Colonic mucosa (tissue), 4 donors: Measurements from ENCODE around the gene GNAQ. TPM values are rescaled to one million over a fixed set of nuclear protein-coding genes. Genes with fewer than 3 reads are reported as not detected.

ENCODE experiments used
- DNase-seq: peaks from one replicate; pipeline ENCODE4 v3.0.0-alpha.2; 2020
- H3K27ac ChIP-seq: fragments of 200-600 bp; one replicate; pipeline ENCODE4 v1.8.0; 2021
- H3K27me3 ChIP-seq: fragments of 200-600 bp; one replicate; pipeline ENCODE4 v1.8.0; 2021
- H3K36me3 ChIP-seq: fragments of 200-600 bp; one replicate; pipeline ENCODE4 v1.8.0; 2021
- H3K4me1 ChIP-seq: fragments of 200-600 bp; one replicate; pipeline ENCODE4 v1.8.0; 2021; ENCODE audit warnings: mild to moderate bottlenecking
- H3K4me3 ChIP-seq: fragments of 200-600 bp; one replicate; pipeline ENCODE4 v1.8.0; 2021
- H3K9ac ChIP-seq, 2 donors: one replicate each; pipeline ENCODE4 v1.7.0; 2013; ENCODE audit warnings: control low read depth in 2 of 2, low read depth in 2 of 2, low read length in 2 of 2
- H3K9me3 ChIP-seq: fragments of 200-600 bp; one replicate; pipeline ENCODE4 v1.8.0; 2021
- intact Hi-C: fragments of 100-400 bp; cut with DNase I; formaldehyde crosslinking; loops from one replicate; pipeline ENCODE4 v1.14.1; 2022
- total RNA-seq, 2 donors: library from RNA; stranded (reverse); fragmentation: NEBNext Ultra II Directional in 1 of 2; extraction: Animal tissue kit (Norgen Biotek cat#: 25700) in 1 of 2; gene quantifications; one replicate each; pipeline ENCODE4 v1.2.1, GENCODE V29; 2021
- TF ChIP-seq, protein P1 (sequence below): fragments of 200-600 bp; IDR thresholded peaks from one replicate; pipeline ENCODE4 v1.8.0; 2022; ENCODE audit warnings: antibody characterized with exemption, mild to moderate bottlenecking
- donor health status: healthy.
- donor health status: DM: no; HTN: no; CAD: no.
- donor health status: DM: no; HTN: no; CAD: no.

GNAQ gene
- total RNA-seq, 2 donors from 2014 or later: 75.6 to 105 TPM

DNA sequence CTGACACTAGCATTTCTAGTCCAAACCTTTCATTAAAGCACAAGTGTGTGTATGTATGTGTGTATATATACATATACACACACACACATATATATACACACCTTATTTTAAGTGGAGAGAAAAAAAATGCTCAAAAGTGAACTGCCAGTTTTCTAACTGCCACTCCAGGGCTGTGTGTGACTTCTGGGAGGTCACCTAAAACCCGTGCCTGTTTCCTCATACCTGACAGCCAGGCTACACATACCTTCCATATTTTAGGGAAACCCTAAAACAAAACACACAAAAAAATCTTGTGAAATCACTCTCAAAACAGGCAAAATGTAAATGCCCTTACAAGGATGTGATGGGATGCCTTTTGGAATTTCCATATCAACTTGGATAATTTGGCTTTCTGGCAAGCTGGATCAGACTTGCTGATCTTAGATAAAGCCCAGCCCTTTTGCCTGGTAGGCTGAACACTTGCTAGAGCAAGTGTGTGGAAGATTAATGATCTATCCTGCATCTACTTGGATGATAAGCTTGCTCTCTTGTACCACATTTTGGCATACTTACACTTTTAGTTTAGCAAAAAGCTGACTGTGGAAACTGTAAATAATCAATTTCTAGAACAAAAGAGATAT, 127.8 kb downstream of the GNAQ start:
- Histone ChIP-seq H3K4me3 (no peak overlapping the region), H3K27ac (no peak overlapping the region), H3K4me1 (no peaks in the 10 kb centered on the region), H3K9ac (no peak overlapping the region), H3K36me3 (no peaks in the 10 kb centered on the region), H3K27me3 (no peaks in the 10 kb centered on the region), H3K9me3 (no peaks in the 10 kb centered on the region)
- TF ChIP-seq, protein P1, sequence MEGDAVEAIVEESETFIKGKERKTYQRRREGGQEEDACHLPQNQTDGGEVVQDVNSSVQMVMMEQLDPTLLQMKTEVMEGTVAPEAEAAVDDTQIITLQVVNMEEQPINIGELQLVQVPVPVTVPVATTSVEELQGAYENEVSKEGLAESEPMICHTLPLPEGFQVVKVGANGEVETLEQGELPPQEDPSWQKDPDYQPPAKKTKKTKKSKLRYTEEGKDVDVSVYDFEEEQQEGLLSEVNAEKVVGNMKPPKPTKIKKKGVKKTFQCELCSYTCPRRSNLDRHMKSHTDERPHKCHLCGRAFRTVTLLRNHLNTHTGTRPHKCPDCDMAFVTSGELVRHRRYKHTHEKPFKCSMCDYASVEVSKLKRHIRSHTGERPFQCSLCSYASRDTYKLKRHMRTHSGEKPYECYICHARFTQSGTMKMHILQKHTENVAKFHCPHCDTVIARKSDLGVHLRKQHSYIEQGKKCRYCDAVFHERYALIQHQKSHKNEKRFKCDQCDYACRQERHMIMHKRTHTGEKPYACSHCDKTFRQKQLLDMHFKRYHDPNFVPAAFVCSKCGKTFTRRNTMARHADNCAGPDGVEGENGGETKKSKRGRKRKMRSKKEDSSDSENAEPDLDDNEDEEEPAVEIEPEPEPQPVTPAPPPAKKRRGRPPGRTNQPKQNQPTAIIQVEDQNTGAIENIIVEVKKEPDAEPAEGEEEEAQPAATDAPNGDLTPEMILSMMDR: no peak
- intact Hi-C loops: no loop called here
- no peak for DNase-seq

DNA sequence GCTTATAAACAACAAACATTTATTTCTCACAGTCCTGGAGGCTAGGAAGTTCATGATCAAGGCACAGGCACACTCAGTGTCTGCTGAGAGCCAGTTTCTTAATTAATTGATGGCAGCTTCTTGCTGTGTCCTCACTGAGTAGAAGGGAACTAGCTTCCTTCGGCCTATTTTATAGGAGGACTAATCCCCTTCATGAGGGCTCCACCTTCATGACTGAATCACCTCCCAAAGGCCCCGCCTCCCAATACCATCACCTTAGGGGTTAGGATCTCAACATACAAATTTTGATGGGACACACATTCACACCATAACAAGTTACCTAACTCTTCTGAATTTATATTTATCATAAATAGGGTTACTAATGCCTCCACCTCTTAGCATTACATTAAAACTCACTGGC, 129.8 kb downstream of the GNAQ start:
- intact Hi-C loops: no loop called here
- H3K27ac ChIP-seq: no peak overlapping the region
- H3K4me1 ChIP-seq: no peaks in the 10 kb centered on the region
- H3K9ac ChIP-seq: no peak overlapping the region
- no peaks in the 10 kb centered on the region for H3K9me3 ChIP-seq
- TF ChIP-seq, protein P1: no peak
- no peaks in the 10 kb centered on the region for H3K36me3 ChIP-seq
- no peak for DNase-seq
- no peak overlapping the region for H3K4me3 ChIP-seq
- H3K27me3 ChIP-seq: no peaks in the 10 kb centered on the region

DNA sequence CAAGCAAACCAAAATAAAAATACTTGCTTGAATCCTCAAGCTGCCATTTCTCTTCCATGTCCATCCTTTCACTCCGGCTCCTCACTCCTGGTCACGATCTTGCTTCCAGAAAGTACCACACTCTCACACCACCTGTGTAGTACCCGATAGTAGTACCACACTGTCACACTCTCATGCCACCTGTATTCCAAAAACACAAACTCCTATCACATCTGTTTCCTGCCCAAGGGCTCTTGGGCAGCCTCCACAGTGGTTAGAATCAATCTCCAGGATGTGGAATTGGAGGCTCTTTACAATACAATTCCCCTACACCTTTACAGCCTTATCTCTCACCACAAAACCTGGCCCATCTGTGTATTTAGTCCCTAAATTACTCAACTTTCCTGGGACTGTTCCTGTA, 130.6 kb downstream of the GNAQ start:
- intact Hi-C loops: no loop called here
- DNase-seq: no peak
- Histone ChIP-seq H3K4me1 (no peaks in the 10 kb centered on the region), H3K4me3 (no peak overlapping the region), H3K36me3 (no peaks in the 10 kb centered on the region), H3K27ac (no peak overlapping the region), H3K9me3 (no peaks in the 10 kb centered on the region), H3K9ac (no peak overlapping the region), H3K27me3 (no peaks in the 10 kb centered on the region)
- TF ChIP-seq, protein P1: no peak

DNA sequence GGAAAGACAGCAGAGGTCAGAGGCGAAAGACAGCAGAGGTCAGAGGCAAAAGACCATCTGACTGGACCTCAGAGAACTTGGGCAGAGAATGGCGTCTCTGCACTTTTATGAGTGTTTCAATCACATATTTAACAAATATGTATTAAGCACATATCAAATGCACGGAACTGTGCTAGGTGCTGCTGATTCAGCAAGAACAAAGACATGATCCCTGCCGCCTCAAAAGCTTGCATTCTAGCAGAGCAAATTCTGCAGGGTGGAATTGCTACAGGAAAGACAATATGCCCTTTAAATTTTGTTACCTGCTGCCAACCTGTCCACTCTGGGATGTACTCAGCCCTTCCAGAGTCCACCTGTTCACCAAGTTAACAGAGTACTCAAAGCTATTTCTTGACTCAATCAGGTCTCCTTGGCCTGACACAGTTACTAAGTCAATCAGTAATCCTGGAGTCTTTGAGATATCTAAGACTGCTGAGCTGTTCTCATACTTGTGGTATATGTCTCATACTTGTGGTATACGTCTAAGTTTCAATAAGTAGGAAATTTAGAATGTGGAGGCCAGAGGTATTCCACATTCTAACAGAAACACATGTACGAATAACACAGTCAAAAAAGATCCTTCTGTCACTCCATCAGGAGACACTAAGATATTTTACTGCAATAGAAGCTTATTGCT, 131.8 kb downstream of the GNAQ start:
- no peak for DNase-seq
- H3K9me3 ChIP-seq: no peaks in the 10 kb centered on the region
- no peak overlapping the region for H3K27ac ChIP-seq
- TF ChIP-seq, protein P1: no peak
- no peaks in the 10 kb centered on the region for H3K36me3 ChIP-seq
- intact Hi-C loops: no loop called here
- H3K4me3 ChIP-seq: no peak overlapping the region
- no peak overlapping the region for H3K9ac ChIP-seq
- H3K27me3 ChIP-seq: no peaks in the 10 kb centered on the region
- H3K4me1 ChIP-seq: no peaks in the 10 kb centered on the region

DNA sequence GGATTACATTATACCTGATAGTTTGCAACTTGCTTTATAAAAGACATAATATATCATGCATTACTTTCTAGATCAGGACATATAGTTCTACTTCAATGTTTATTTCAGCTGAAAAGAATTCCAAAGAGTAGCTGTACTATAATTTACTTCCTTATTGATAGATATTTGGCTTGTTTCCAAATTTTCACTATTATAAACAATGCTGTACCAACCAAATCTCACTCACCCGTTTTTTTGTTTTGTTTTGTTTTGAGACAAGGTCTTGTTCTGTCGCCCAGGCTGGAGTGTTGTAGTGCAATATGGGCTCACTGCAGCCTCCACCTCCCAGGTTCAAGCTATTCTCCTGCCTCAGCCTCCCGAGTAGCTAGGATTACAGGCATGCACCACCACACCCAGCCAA, 132.7 kb downstream of the GNAQ start:
- TF ChIP-seq, protein P1: no peak
- H3K4me3 ChIP-seq: no peak overlapping the region

More for the DNA sequence above, 132.7 kb downstream of the GNAQ start:
- no peak overlapping the region for H3K9ac ChIP-seq
- intact Hi-C loops: no loop called here
- H3K36me3 ChIP-seq: no peaks in the 10 kb centered on the region
- no peak for DNase-seq
- H3K27me3 ChIP-seq: no peaks in the 10 kb centered on the region
- H3K4me1 ChIP-seq: no peaks in the 10 kb centered on the region
- no peaks in the 10 kb centered on the region for H3K9me3 ChIP-seq
- no peak overlapping the region for H3K27ac ChIP-seq
